Right atrium auricular region (tissue), 2 donors: Measurements from ENCODE around the gene CD300H. TPM values are rescaled to one million over a fixed set of nuclear protein-coding genes. Genes with fewer than 3 reads are reported as not detected.

Experiments used
- DNase-seq: peaks from one replicate; pipeline ENCODE4 v3.0.0-alpha.2; 2019; ENCODE audit warnings: low spot score
- H3K27ac ChIP-seq, 2 donors: fragments of 200-600 bp; sonication (generic); 1 replicate in 1 of 2; 2 replicates in 1 of 2; pipeline ENCODE4 v1.5.1; 2016 to 2019
- H3K27me3 ChIP-seq, 2 donors: fragments of 200-600 bp; sonication (generic); one replicate each; pipeline versions ENCODE4 v1.5.1 to v1.6.0; 2017 to 2019
- H3K36me3 ChIP-seq: fragments of 200-600 bp; sonication (generic); one replicate; pipeline ENCODE4 v1.5.1; 2016
- H3K4me1 ChIP-seq, 2 donors: fragments of 200-600 bp; sonication (generic); one replicate each; pipeline versions ENCODE4 v1.5.1 to v1.6.0; 2017 to 2019
- H3K4me3 ChIP-seq, 2 donors: fragments of 200-600 bp; sonication (generic); 1 replicate in 1 of 2; 2 replicates in 1 of 2; pipeline ENCODE4 v1.5.1; 2017 to 2019; ENCODE audit warnings: mild to moderate bottlenecking in 1 of 2, moderate library complexity in 1 of 2
- H3K9me3 ChIP-seq, 2 donors: fragments of 200-600 bp; sonication (generic); one replicate each; pipeline ENCODE4 v1.5.1; 2019
- total RNA-seq, 2 donors: library from RNA; depleted of rRNA; stranded (reverse); fragments of >200 nt; gene quantifications; one replicate each; pipeline ENCODE4 v1.1.0, GENCODE V29; 2016
- TF ChIP-seq, protein P1 (sequence below), 2 donors: fragments of 200-600 bp; sonication (generic); IDR thresholded peaks; one replicate each; pipeline ENCODE4 v1.5.1; 2019; ENCODE audit warnings: antibody characterized with exemption in 2 of 2

The CD300H gene
- total RNA-seq, 2 donors from 2014 or later, result not detected

DNA sequence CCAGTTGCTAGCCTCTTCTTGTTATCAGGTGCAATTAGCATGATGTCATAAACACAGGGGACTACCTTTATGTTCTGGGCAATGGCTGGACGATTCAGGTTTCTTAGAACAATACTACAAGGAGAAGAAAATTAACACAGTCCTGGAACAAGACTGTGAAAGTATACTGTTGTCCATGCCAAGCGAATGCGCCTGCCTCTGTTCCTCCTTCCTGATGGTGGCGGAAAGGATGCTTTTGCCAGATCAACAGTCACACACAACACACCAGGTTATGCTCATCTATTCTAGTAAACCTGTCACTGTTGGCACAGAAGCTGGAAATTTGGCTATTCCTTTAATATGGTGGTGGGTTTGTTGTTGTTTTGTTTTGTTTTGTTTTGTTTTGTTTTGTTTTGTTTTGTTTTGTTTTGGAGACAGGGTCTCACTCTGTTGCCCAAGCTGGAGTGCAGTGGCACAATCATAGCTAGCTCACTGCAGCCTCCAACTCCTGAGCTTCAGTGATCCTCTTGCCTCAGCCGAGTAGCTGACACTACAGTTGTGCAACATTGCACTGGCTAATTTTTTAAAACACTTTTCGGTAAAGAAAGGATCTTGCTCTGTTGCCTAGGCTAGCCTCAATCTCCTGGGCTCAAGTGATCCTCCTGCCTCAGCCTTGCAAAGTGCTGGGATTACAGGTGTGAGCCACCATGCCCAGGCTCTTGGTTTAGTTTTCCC is 27.9 kb upstream of the CD300H start:
- Histone ChIP-seq H3K4me3 (no peak overlapping the region), H3K27ac (no peak overlapping the region), H3K9me3 (no peaks in the 10 kb centered on the region), H3K36me3 (no peaks in the 10 kb centered on the region), H3K27me3 (no peaks in the 10 kb centered on the region), H3K4me1 (no peaks in the 10 kb centered on the region)
- TF ChIP-seq, protein P1, sequence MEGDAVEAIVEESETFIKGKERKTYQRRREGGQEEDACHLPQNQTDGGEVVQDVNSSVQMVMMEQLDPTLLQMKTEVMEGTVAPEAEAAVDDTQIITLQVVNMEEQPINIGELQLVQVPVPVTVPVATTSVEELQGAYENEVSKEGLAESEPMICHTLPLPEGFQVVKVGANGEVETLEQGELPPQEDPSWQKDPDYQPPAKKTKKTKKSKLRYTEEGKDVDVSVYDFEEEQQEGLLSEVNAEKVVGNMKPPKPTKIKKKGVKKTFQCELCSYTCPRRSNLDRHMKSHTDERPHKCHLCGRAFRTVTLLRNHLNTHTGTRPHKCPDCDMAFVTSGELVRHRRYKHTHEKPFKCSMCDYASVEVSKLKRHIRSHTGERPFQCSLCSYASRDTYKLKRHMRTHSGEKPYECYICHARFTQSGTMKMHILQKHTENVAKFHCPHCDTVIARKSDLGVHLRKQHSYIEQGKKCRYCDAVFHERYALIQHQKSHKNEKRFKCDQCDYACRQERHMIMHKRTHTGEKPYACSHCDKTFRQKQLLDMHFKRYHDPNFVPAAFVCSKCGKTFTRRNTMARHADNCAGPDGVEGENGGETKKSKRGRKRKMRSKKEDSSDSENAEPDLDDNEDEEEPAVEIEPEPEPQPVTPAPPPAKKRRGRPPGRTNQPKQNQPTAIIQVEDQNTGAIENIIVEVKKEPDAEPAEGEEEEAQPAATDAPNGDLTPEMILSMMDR (IDR thresholded peaks at IDR 0.05), result no peak
- no peak for DNase-seq

DNA sequence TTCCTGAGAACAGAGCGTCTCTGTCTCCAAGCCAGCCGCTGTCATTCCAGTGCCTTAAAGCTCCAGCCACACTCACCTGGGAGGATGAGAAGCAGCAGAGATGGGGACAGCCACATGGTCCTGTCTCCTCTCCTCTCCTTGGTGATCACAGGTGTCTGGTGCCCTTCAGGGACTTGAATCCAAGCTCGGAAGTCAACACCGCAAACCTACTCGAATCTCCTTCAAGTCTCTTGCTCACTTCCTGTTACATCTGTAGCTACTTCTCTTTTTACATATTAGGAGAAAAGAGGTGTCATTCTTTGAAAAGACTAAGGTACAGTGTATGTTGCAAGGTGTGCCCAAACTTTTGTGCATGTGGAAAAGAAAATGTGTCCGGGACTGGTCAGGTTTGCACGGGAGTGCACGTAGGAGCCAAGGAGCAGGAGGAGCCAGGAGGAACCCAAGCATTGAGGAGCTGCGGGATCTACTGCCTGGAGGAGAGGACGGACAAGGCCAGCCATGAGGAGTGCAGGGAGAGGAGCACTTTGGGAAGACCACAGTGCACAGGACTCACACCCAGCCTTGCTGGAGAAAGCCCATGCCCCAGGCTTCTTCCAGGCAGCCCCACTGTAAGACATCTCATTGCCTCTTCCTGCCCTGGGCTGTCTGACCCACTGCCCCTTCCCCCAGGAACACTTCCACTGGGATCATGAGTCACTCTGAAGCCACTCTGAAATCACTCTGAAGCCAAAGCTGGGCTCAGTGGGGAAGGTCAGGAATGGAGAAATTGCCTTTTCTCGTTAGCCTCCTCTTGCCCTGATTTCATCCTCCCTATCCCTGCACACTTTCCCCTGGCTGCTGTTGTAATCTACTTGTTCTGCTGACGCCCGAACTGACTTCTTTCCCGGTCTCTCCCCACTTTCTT is 25.0 kb upstream of the CD300H start, which contains the start of gene CD300LD:
Gene CD300LD (minus strand): TSS at position 197 of the 904 bp plus-strand sequence. CDS start 81 bp downstream, at position 116.
- TF ChIP-seq, protein P1 (IDR thresholded peaks at IDR 0.05), result no peak
- Histone ChIP-seq H3K9me3 (no peaks in the 10 kb centered on the region), H3K27me3 (no peaks in the 10 kb centered on the region), H3K36me3 (no peaks in the 10 kb centered on the region), H3K27ac (no peak within 1 kb of the TSS), H3K4me1 (no peaks in the 10 kb centered on the region), H3K4me3 (no peak within 1 kb of the TSS)
- DNase-seq, result no peak

DNA sequence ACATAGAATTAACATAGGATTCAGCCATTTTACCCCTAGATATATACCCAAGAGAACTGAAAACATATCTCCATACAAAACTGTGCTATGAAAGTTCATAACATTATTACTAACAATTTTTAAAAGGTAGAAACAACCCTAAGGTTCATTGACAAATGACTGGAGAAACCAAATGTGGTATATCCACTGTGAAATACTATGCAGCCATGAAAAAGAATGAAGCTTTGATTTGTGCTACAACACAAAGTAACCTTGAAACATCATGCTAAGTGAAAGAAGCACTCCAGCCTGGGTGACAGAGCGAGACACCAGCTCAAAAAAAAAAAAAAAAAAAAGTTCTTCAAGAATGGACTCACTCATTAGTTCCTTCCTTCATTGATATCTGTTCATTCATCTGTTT is 24.2 kb upstream of the CD300H start:
- TF ChIP-seq, protein P1 (IDR thresholded peaks at IDR 0.05), result no peak
- Histone ChIP-seq H3K36me3 (no peaks in the 10 kb centered on the region), H3K9me3 (no peaks in the 10 kb centered on the region), H3K27ac (no peak overlapping the region), H3K4me1 (no peaks in the 10 kb centered on the region), H3K27me3 (no peaks in the 10 kb centered on the region), H3K4me3 (no peak overlapping the region)
- DNase-seq, result no peak

DNA sequence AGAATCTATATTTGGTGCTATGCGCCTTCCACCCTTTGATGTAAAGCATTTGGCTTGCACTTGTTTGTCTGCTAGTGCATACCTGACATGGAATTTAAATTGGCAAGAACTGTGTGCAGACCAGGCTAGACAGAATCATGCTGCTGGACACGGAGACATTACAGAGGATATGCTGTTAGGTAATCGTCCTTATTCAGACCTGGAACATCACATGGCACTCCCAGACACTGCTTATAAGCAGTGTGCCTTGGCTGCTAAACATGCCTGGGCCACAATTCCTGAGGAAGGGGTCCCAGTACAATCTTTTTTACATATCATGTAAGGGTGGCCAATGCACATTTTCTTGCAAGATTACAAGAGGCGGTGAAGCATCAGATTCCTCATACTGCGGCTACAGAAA is 18.4 kb upstream of the CD300H start:
- Histone ChIP-seq H3K4me3 (no peak overlapping the region), H3K36me3 (no peaks in the 10 kb centered on the region), H3K27ac (no peak overlapping the region), H3K4me1 (no peaks in the 10 kb centered on the region), H3K9me3 (no peaks in the 10 kb centered on the region), H3K27me3 (no peaks in the 10 kb centered on the region)
- DNase-seq, result no peak
- TF ChIP-seq, protein P1 (IDR thresholded peaks at IDR 0.05), result no peak

DNA sequence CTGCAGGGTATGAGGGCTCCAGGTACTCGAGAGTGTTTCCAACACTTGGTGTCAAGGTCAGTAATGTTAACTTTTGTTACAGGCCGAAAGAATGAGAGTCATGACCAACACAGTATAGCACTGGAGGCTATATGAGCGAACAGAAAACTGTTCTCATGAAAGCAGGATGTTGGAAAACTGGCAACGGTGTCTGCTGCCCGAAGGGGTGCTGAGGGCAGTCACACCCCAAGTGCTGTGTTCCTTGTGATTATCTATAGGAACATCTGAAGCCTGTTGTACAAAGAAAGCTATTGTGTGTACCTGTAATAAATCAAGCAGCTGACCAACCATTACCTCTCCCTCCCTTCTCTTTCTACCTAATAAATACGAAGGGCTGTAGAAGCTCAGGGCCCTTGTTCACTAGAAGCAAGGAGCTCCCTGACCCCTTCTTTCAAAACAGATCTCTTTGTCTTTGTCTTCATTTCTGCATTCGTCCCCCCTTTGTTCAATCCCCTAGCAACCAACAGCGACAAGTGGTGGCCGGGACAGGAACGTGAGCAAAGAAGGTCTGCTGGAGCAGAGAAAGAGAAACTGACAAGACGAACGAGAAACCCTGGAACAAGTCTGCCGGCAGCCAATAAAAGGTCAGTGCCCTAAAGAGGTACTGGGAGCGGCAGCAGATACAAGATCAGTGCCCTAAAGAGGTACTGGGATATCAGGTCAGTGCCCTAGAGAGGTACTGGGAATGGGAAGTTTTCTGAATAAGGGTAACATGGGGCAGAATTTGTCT is 17.2 kb upstream of the CD300H start:
- DNase-seq, result no peak
- TF ChIP-seq, protein P1 (IDR thresholded peaks at IDR 0.05), result no peak
- H3K4me1 ChIP-seq, result no peaks in the 10 kb centered on the region
- no peak overlapping the region for H3K4me3 ChIP-seq
- no peak overlapping the region for H3K27ac ChIP-seq
- no peaks in the 10 kb centered on the region for H3K27me3 ChIP-seq
- no peaks in the 10 kb centered on the region for H3K36me3 ChIP-seq
- H3K9me3 ChIP-seq, result no peaks in the 10 kb centered on the region
